Occipital lobe (tissue), 2 donors: Measurements from ENCODE around the gene FGD5. TPM values are rescaled to one million over a fixed set of nuclear protein-coding genes. Genes with fewer than 3 reads are reported as not detected.

Experiments
- DNase-seq: peaks from one replicate; lab custom pipeline; 2025; lab: John Stamatoyannopoulos, UW
- total RNA-seq: library from RNA; depleted of rRNA; stranded (reverse); fragments of >200 nt; gene quantifications from one replicate; pipeline ENCODE4 v1.2.3, GENCODE V29; 2014

Gene FGD5
- total RNA-seq, 1 donor from 2014 or later, result 2.7 TPM

DNA sequence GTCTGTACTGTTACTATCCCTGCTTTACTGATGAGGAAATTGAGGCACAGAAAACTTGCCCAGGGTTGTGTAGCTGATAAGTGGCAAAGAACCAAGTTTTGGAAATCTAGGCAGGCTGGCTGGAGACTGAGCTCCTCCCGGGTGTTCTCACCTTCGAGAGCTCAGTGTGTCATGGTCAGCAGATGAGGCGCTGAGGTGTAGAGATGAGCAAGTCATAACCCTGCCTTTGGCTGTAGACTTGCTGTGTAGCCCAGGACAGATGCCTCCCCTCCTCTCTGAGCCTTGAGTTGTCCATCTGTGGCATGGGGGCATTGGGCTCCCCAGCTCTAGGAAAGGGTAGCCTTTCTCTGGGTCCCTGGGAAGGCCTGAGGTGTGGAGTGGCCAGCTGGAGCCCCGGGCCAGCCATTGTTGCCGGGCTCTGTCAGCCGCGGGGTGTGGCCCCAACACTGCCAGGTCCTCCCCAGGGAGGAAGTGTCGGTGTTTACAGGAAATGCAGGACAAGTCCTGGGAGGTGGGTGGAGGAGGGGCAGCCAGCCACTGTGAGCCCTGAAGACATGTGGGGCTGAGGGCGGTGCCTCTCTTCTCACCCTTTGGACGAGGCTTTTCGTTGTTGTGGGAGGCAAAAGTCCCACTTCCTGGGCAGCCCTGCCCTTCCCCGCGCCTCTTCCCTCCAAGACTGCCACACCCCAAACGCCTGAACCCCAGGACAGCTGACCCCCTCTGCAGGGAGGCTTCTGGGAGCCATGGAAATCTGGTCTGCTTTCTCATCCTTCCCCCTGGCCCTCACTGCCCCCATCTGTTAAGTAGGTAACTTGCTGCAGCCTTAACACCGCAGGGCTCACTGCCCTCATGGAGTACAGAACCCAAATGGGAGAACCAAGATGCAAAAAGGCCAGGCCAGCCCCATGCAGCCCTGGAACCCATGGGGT, 29.1 kb downstream of the FGD5 start:
- DNase-seq, result no peak

- no peak for DNase-seq
These were observed 30.1 kb downstream of the FGD5 start for GRCh38 chr3:14848906-14849305.

DNA sequence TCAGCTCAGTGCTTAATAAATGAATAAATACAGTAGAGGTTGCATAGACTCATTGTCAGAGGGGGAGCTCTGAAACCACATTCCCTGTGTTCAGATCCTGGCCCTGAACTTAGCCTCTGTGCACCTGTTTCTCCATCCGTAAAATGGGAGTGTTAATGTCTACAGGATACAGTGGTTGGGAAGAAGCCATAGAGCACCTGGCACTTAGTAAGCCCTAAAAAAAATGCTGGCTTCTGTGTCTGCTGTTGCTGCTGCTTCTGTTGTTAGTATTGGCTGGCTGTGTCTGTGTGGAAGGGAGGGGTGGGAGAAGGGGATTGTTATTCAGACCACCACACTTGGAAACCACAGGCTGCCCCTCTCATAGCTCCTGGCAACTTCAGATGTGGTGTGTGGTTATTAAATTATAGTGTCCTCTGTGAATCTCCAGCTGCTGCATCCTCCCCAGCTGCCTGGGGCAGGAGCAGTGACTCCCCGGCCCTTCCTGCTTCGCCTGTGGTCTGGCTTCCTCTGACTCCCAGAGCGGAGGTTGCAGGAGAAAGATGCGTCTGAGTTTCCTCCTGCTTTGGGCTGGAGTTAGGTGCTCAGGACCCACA, 31.0 kb downstream of the FGD5 start:
- DNase-seq, result no peak

GRCh38 chr3:14852058-14852594, 33.4 kb downstream of the FGD5 start:
- DNase-seq, result no peak

GRCh38 chr3:14852717-14853116, 34.0 kb downstream of the FGD5 start:
- no peak for DNase-seq

DNA sequence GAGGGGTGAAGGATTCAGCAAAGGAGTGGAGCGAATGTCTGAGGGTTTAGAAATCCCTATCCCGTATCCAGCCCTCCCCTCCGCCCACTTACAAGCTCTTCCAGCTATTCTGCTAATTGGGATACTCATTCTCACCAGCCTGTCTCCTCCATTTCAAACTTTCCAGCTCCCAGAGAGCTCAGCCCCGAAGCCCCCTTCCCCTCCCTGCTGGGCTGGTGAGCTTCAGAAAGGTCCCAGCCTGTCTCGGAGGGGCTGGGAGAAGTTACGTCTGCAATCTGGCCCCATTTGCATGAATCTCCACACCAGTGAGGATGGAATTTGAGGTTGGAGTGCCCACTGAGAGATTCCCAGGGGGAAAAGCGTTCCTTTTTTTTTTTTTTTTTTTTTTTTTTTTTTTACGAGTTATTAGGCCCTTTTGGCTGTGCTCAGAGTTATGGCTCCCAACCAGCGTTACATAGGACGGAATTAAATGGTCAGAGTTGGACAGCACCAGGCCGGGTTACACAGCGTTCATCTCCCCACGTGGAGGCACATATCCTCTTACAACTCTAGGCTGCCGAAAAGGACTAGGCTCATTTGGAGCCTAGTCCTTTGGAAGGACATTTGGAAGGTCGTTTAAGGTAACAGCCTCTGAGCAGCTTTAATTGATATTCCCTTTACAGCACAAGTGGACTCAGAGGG, 34.6 kb downstream of the FGD5 start:
- DNase-seq, result no peak

- DNase-seq, result no peak
These were observed 38.7 kb downstream of the FGD5 start for GRCh38 chr3:14857506-14857905.

GRCh38 chr3:14858105-14858504, 39.3 kb downstream of the FGD5 start:
- no peak for DNase-seq

DNA sequence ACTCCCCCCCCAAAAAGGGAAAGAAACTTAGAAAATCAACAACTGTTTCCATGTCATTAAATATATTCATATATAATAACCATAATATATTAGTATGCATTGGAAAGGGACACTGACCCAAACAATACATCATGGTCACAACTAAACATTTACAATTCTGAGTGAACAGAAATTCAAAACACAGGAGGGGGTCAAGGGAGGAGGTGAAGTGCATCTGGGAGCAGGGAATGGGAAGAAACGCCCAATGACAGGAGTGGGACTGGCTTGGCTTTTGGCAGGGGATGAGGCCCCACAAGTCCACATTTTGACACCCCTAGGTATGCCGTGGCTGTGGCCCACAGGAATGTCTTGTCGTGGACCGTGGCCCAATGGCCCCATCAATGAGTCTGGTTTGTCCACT, 41.1 kb downstream of the FGD5 start:
- DNase-seq, result no peak

GRCh38 chr3:14861031-14861430, 42.3 kb downstream of the FGD5 start:
- DNase-seq, result no peak

DNA sequence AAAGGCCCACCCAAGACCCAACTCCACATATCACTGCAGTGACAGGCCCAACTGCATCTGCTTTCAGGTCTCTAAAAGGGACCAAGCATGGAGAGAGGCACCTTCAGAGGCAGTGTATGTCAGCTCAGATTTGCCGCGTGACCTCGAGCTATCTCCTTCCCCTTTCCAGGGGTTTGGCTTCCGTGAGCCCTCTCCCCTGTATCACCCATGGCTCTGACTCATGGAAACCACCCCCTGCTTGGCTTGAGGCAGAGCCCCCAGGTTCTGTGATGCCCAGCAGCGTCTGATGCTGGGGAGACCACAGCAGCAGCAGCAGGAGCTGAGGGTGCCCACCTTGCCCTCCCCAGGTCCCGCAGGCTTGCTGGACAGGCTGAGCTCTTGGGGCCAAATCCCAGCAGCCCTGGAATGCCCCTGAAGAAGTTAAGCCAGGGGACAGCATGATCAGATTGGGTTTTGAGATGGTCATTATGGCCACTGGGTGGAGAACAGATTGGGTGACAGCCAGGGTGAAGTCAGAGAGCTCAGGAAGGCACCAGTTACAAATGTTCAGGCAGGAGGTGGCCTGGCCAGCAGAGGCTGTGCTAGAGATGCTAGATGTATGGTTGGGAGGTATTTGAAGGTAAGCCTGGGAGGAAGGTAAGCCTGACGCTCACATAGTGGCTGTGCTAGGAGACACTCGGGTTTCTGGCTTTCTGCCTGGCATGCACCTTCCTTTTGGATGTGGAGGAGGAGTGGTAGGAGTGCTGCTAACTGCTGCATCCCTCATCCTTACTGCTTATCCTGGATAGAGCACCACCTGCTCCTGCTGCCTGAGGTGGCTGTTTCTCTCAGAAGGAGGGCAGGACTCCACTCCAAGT, 42.9 kb downstream of the FGD5 start:
- no peak for DNase-seq

DNA sequence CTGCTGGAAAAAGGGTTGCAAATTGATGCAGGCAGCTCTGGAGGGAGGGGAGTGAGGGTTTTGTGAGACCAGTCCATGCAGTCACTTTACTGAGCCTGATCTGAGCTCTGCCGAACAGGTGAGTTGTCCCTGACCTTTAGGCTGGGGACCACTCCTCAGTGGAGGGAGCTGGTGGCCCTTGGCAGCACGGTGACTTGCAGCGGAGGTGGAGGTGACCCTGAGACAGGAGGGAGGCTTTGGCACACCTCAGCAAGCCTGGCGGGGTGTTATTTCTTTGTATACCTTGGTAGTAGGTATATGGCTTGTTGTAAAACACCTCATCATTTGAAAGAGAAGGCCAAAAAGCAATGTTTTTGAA, 43.5 kb downstream of the FGD5 start:
- no peak for DNase-seq

GRCh38 chr3:14862661-14863230, 44.0 kb downstream of the FGD5 start:
- DNase-seq, result no peak

- DNase-seq, result no peak
These were observed 44.8 kb downstream of the FGD5 start for GRCh38 chr3:14863333-14864100.

- no peak for DNase-seq
These were observed 45.4 kb downstream of the FGD5 start for GRCh38 chr3:14864131-14864530.

DNA sequence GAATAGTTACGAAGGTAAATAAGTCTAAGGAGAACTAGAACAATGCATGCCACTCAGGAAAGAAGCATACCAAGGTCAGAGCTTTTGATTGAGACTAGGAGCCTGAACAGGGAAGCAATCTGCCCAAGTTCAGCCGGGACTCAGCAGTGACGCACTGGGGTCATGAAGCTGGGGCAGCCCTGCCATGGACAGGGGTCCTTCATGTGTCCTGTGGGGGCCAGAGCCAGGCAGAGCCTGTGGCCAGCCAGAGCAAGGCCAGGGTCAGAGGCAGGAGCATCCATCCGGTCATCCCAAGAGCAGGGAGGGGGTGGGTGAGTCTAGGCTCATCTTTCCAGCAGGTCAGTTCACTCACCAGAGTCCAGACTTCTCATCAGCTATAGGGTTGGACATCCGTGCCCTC, 47.9 kb downstream of the FGD5 start:
- no peak for DNase-seq

- no peak for DNase-seq
These were observed 49.3 kb downstream of the FGD5 start for GRCh38 chr3:14867936-14868570.

DNA sequence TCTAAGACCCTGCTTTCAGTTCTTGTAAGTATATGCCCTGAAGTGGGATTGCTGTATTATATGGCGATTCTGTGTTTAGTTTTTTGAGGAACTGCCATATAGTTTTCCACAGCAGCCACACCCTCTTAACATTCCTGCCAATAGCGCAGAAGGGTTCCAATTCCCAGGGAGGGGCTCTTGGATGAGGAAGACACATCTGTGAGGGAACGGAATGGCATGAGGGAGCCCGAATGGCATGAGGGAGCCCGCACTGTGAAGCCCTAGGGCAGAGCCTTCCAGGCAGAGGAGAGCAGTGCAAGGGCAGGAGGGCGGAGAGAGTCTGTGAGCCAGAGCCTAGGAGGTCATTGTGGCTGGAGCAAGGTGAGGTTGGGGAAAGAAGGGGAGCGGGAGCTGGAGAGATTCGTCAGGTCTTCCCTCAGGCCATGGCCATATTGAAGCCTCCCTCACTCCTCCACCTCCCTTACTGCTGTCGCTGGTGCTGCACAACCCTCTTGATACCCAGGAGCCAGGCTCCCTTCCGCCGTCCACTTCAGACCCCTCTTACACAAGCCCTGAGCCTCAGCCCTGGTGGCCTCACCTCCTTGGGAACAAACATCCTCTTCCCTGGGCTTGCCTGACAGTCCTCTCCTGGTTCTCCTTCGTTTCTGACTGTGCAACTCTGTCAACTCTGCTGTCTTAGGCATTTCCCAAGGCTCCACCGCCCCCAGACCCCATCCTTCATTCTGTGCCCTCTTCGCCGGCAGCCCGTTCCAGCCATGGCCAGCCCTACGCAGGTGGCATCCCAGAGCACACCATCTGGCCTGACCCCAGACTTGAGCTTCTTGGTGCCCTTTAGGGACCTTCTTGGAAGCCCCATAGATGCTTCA, 51.4 kb downstream of the FGD5 start:
- no peak for DNase-seq

- DNase-seq, result no peak
These were observed 52.0 kb downstream of the FGD5 start for GRCh38 chr3:14870783-14871060.
